NCI-H510A (cell line): ENCODE results near the gene CHMP5.

Experiments
- DNase-seq: peaks from one replicate; lab custom pipeline; 2025; lab: John Stamatoyannopoulos, UW

Gene CHMP5

DNA sequence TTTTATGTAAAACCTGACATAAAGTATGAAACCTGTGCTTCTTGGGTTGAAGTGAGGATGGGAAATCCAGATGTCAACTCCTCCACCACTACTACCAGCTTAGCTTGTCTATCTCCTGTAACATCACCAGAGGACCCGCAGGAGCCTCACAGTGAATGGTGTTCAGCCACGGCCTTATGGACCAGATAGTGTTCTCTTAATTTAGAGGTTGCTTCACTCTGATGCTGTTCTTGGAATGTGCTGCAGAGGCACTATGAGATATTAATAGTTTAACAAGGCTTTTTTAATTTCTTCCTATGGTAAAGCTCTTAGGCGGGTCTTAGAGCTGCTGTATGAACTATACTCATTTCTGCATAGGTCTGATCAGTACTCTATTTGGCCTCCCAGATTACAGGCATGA, 53.4 kb downstream of the CHMP5 start:
- DNase-seq = no peak

DNA sequence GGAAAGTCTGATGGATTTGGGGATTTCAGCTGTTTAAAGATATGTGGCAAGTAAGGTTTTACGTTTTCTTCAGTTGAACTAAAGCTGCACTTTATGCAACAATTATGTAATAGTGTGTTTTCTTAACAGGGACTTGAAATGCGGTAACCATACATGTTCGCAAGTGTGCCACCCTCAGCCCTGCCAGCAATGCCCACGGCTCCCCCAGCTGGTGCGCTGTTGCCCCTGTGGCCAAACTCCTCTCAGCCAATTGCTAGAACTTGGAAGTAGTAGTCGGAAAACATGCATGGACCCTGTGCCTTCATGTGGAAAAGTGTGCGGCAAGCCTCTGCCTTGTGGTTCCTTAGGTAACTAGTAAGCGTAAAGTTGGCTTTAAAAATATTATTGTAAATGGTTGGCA, 53.9 kb downstream of the CHMP5 start:
- DNase-seq = no peak

DNA sequence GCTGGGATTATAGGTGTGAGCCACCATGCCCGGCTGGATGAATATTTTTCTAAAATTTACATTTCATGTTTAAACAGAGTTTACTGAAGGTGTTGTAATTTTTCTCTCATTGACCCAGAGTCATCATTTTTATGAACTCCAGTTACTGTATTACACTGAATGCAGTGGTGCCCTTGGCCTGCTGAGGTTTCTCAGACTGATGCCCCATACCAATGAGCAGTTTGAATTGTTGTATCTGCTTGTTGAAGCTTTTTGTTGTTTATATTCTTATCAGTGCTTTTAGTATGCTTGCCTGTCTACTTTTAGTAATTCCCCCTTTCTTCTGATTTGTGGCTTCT, 55.4 kb downstream of the CHMP5 start:
- DNase-seq = no peak

DNA sequence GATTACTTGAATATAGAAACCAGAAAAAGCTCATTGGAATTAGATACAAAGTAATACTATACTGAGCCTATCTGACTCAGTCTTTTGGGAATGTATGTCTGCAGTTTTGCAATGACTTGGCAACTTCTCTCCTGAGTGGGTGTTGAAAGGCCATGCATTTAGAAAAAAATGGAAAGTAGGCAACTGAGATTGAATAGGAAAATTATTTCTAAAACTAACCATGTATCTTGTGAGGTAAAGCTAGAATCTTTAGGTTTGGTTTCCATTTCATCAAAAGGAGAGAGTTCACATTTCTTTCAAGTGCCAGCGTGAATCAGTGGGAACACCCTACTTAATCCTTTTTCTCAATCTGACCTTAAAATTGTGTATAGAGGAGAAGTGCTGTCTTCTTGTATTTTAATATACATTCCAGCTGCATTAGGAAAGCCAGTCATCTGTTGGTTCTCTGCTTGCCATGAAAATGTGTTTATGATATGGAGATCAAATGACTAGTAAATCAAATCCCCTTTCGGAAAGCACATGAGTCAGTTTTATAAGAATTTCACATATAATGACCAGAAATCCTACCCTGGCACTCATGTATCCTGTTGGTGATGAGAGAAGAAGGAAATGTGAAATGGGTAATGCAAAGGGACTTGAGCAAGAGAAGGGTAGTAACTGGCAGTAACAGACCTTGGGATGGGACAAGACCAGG, 55.9 kb downstream of the CHMP5 start:
- no peak for DNase-seq

DNA sequence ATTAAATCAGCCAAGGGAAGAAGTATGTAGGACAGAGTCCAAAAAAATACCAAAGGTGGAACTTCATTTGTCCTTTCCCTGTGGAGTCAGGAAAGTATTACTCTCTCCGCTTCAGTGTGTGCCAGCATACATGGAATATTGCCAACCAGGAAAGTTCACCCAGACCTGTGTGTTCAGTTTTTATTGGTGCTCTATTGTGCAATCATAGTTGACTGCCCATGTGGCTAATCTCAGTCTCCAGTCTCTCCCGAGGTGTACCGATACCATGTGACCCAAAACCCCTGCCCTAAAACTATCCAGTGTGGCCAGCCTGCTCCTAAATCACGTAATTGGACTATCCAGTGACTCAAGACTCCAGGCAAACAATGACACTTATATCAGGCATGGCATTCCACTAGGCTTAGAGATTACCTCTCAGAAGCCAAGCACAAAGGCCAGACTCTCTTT, 64.3 kb downstream of the CHMP5 start:
- no peak for DNase-seq

DNA sequence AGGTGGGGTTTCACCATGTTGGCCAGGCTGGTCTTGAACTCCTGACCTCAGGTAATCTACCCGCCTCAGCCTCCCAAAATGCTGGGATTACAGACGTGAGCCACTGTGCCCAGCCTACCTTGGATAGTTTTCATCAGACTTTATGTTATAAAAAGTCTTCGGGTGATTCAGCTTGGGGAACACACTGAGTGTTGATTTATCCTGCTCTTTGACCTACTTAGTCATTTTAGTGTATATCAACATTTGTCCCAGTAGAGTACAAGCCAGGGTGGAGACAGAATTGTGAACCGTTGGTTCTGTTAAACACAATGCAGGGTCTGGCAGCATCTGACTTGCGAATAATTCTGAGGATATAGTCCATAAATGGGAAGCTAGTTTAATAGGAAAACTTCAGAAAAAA, 65.1 kb downstream of the CHMP5 start:
- no peak for DNase-seq

DNA sequence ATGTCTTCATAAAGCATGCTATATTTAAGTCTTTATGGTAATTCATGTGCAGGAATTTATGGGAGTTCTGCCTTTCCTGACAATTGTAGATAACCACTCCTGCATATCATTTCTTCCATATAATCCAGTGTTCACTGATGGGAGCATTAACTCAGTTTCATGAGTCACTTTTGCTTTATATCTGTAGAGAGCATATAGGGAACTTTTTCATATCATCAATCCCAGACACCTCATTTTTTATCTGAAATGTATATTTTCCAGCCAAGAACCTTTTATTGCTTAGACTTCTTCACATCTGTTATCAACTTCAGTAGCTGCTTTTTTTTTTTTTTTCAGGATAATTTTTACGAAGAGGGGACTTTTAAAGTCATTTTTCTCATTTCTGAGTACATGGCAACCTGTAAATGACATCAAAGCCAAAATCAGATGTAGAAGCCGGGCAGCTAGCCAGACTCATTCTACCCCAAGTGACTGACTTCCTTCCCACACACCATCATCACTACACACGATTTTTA, 66.6 kb downstream of the CHMP5 start:
- no peak for DNase-seq
